Cerebellar cortex (tissue), 1 donor: ENCODE data around the gene MPST.

Experiments
- DNase-seq: peaks from one replicate; pipeline ENCODE4 v3.0.0-alpha.2; 2015; ENCODE audit warnings: low spot score

Gene MPST

GRCh38 chr22:37022483-37023337 is 3.2 kb downstream of the MPST start:
- DNase-seq, result no peak

DNA sequence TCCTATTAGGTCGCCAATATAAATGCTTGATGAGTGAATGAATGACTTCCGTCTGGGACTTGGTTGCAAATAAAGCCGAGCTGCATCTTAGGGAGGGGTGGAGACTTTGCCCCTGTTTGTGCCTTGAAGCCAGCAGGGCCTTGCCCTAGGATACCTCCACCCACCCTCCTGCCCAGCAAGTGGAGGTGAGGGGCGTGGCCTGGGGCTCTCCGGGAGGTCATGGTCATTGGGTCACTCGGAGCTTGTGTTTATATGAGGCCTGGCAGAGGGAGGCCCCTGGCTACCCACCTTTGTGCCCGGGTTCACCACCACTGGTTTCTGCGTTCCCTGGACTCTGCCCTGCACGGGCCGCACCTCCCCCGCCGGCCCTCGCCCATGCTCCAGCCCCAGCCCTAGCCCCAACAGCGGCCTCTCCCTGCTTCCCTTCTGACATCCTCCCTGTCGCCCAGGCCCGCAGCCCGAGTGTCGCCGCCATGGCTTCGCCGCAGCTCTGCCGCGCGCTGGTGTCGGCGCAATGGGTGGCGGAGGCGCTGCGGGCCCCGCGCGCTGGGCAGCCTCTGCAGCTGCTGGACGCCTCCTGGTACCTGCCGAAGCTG is 4.3 kb downstream of the MPST start:
- no peak for DNase-seq

- no peak for DNase-seq
These were observed 5.0 kb downstream of the MPST start for GRCh38 chr22:37024339-37025157.

- no peak for DNase-seq
These were observed 6.0 kb downstream of the MPST start for GRCh38 chr22:37025500-37026070.

GRCh38 chr22:37026325-37026724 is 6.8 kb downstream of the MPST start:
- no peak for DNase-seq

DNA sequence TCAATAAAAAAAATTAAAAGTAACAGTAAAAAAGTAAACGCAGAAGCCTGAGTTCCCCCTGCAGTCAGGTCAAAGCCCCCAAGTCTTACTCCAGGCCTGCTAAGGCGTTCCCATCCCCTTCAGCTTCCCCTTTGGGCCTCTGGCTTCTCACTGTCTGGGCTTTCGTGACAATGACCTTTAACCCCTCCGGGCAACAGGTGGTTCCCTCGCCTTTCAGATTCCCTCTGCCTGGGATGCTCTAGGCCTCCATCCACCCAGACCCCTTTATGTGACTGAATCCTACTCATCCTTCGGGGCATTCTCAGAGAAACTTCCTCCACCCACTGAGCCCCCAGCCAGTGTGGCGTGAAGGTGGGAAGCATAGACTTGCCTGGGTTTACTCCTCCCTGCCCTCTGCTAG is 8.0 kb downstream of the MPST start:
- DNase-seq, result no peak

DNA sequence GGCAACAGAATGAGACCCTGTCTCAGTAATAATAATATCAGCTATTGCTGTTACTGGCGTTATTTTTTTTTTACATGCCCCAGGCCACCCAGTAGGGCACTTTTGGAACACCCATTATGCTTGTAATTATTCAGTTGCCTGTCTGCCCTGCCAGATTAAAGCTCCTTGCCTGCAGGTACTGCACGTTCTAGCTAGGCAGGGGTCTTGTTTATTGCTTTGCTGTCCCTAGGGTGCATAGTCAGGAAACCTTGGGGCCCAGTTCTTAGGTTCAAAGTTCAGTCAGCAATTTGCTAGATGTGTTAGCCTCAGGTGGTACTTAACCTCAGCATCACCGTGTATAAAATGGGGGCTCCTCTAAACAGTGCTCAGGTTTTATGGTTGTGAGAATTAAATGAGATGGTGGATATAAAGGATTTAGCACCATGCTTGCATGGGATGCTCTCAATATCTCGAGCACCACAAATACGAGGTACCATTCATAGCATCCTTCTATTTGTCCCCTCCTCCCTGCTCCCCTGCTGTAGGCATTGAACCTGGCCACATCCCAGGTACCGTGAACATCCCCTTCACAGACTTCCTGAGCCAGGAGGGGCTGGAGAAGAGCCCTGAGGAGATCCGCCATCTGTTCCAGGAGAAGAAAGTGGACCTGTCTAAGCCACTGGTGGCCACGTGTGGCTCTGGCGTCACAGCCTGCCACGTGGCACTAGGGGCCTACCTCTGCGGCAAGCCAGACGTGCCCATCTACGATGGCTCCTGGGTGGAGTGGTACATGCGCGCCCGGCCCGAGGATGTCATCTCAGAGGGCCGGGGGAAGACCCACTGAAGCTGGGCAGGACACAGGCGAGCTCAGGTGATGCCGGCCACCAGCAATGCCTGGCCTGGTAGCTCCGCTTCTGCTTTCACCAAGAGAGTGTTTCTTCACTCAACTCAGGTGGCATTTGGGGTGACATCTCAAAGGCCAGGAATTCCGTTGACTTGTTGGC is 9.4 kb downstream of the MPST start:
- DNase-seq, result no peak

DNA sequence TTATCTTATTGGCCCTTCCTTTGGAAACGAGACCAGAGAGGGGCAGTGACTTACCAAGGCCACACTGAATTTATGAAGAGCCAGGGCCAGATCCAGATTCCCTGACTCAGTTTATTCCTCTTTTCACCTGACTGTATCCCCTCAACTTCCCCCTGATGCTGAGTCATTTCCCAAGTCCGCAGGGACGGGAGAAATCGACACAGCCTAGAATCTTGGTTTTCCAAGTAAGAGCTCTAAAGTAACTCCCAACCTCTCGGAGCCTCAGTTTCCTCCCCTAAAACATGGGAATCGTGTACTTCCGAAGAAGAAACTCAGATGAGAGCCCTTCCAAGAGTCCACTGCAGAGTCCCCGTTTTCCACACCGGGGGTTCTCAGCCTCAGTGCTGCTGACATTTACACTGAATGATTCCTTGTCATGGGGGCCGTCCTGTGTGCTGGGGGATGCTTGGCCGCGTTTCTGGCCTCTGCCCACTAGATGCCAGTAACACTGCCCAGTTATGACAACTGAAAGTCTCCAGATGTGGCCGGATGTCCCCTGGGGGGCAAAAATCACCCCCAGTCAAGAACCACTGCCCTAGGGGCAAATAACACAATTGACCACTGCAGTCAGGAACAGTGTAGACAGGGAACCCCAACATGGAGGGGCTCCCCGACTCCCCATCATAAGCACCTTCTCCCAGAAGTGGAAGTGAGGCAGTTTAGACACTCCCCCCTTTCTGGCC is 11.2 kb downstream of the MPST start:
- no peak for DNase-seq

DNA sequence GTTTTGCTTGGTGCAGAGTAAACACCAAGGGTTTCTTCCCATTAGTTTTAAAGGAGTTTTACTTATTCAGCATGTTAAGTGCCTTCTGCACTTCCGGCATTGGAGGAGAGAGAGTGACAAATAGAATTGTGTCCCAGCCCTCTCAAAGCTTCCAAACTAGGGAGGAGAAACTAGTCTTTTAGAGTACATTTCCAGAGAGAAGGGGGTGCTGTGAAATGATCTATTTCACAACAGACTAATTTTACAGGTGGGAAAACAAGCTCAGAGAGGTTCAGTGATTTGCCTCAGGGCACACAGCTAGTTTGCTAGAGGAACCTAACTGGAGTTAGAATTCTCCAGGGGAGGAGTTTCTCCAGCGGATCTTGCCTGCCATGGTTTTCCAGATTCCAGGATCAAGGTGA is 12.6 kb downstream of the MPST start:
- no peak for DNase-seq

- no peak for DNase-seq
These were observed 13.3 kb downstream of the MPST start for GRCh38 chr22:37032535-37033460.

GRCh38 chr22:37033605-37034430 is 14.3 kb downstream of the MPST start:
- DNase-seq, result no peak

- DNase-seq, result no peak
These were observed 17.3 kb downstream of the MPST start for GRCh38 chr22:37036655-37037377.

DNA sequence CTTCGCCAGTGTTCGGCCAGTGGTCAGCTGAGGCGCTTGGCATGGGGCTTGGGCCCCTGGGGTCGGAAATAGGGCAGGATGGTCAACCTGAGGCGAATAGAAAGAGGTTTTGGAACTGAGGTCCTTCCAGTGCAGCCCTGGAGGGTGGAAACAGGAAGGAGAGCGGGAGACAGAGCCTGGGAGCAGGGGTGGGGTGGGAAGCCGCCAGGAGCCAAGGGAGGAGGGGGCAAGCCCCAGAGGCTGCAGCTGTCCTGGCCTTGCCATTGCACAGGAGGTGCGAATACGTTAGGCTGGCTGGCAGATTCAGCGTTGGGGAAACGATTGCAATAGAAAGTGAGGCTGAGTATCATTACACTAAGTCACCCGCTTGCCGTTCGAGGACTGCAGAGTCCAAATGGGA is 18.1 kb downstream of the MPST start:
- DNase-seq, result no peak

DNA sequence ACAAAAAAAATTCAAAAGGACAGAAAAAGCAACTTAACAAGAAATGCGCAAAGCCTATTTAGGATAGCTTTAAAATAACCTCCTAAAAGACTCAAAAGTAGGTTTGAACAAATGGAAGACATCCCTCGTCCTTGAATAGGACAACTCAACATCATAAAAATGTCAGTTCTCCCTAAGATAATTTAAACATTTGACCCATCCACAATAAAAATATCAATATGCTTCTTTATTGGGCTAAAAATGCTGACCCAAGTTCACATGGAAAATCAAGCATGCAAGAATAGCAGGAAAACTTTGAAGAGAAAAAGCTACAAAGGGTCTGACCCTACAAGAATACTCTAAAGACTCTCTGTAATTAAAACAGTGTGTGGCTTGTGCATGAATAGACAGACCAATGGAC is 19.9 kb downstream of the MPST start:
- no peak for DNase-seq

- DNase-seq, result no peak
These were observed 23.8 kb downstream of the MPST start for GRCh38 chr22:37043209-37043827.

GRCh38 chr22:37043828-37044538 is 24.4 kb downstream of the MPST start:
- no peak for DNase-seq
